Activated T-cell treated with anti-CD3 and anti-CD28 coated beads, Interleukin-2, amount 50 U/mL, for 72 hours (primary cell): ENCODE data around the gene CAMTA1. TPM values are rescaled to one million over a fixed set of nuclear protein-coding genes. Genes with fewer than 3 reads are reported as not detected.

Source experiments
- ATAC-seq, 2 donors: fragments of 150-1000 bp; cut with Tn5 transposase; replicated peaks in 1 of 2; 2 replicates each; pipeline ENCODE4 v1.10.0; 2021; ENCODE audit warnings: moderate library complexity in 2 of 2, mild to moderate bottlenecking in 1 of 2
- DNase-seq, 2 donors: peaks; one replicate each; pipeline ENCODE4 v3.0.0; 2021 to 2022; ENCODE audit warnings: mixed read lengths in 1 of 2
- H3K27ac Mint-ChIP-seq: one replicate; pipeline ENCODE4 v1.8.0; 2022; ENCODE audit warnings: mild to moderate bottlenecking, moderate library complexity, mixed read lengths
- H3K27me3 Mint-ChIP-seq: one replicate; pipeline ENCODE4 v1.8.0; 2022; ENCODE audit warnings: low read depth, mixed read lengths
- H3K36me3 Mint-ChIP-seq, 2 donors: one replicate each; pipeline ENCODE4 v1.8.0; 2022; ENCODE audit warnings: mixed read lengths in 2 of 2, mild to moderate bottlenecking in 1 of 2; ENCODE audit not compliant: insufficient read depth in 2 of 2
- H3K4me1 Mint-ChIP-seq: one replicate; pipeline ENCODE4 v1.8.0; 2022; ENCODE audit warnings: low read depth, mixed read lengths
- H3K4me3 Mint-ChIP-seq, 2 donors: one replicate each; pipeline ENCODE4 v1.8.0; 2022; ENCODE audit warnings: mild to moderate bottlenecking in 2 of 2, mixed read lengths in 2 of 2, moderate library complexity in 2 of 2
- H3K9me3 Mint-ChIP-seq, 2 donors: one replicate each; pipeline ENCODE4 v1.8.0; 2022; ENCODE audit warnings: mixed read lengths in 2 of 2
- total RNA-seq, 2 donors: library from RNA; stranded (reverse); gene quantifications; one replicate each; pipeline ENCODE4 v1.2.3, GENCODE V29; 2022

CAMTA1 gene
- total RNA-seq, 2 donors from 2014 or later = 47.8 to 63.3 TPM

GRCh38 chr1:7171574-7171973 lies 386.3 kb downstream of the CAMTA1 start:
- Mint-ChIP-seq H3K27ac (no peak overlapping the region), H3K9me3 (no peaks in the 10 kb centered on the region), H3K4me3 (no peak overlapping the region), H3K27me3 (peaks cover 24% of the 10 kb centered on the region), H3K36me3 (no peaks in the 10 kb centered on the region), H3K4me1 (no peaks in the 10 kb centered on the region)
- DNase-seq (no peak), ATAC-seq (no peak)

- H3K36me3 Mint-ChIP-seq = peaks cover 0 to 1% of the 10 kb centered on the region in 2 donors
- no peak for DNase-seq
Observed at GRCh38 chr1:7172804-7173203, 387.6 kb downstream of the CAMTA1 start.

GRCh38 chr1:7174561-7174960 lies 389.3 kb downstream of the CAMTA1 start:
- no peak for ATAC-seq
- Mint-ChIP-seq H3K36me3 (peaks cover 0 to 5% of the 10 kb centered on the region in 2 donors), H3K27me3 (peaks cover 35% of the 10 kb centered on the region), H3K4me1 (no peaks in the 10 kb centered on the region), H3K4me3 (no peak overlapping the region), H3K27ac (no peak overlapping the region), H3K9me3 (peaks cover 8 to 9% of the 10 kb centered on the region in 2 donors)
- no peak for DNase-seq

More at GRCh38 chr1:7172804-7173203, 387.6 kb downstream of the CAMTA1 start:
- no peaks in the 10 kb centered on the region for H3K4me1 Mint-ChIP-seq
- peaks cover 3% of the 10 kb centered on the region in 2 donors for H3K9me3 Mint-ChIP-seq
- no peak overlapping the region for H3K27ac Mint-ChIP-seq
- peaks cover 29% of the 10 kb centered on the region for H3K27me3 Mint-ChIP-seq
- no peak for ATAC-seq
- H3K4me3 Mint-ChIP-seq = no peak overlapping the region

GRCh38 chr1:7174980-7175906 lies 390.0 kb downstream of the CAMTA1 start:
- ATAC-seq (no peak), DNase-seq (no peak)
- Mint-ChIP-seq H3K36me3 (peaks cover 0 to 5% of the 10 kb centered on the region in 2 donors), H3K27ac (no peak overlapping the region), H3K9me3 (peaks cover 10 to 12% of the 10 kb centered on the region in 2 donors), H3K4me3 (no peak overlapping the region), H3K4me1 (no peaks in the 10 kb centered on the region), H3K27me3 (peaks cover 29% of the 10 kb centered on the region)

GRCh38 chr1:7177021-7177420 lies 391.8 kb downstream of the CAMTA1 start:
- Mint-ChIP-seq H3K27ac (no peak overlapping the region), H3K4me3 (no peak overlapping the region), H3K9me3 (peaks cover 10 to 12% of the 10 kb centered on the region in 2 donors), H3K4me1 (no peaks in the 10 kb centered on the region), H3K27me3 (peaks cover 13% of the 10 kb centered on the region), H3K36me3 (peaks cover 0 to 5% of the 10 kb centered on the region in 2 donors)
- DNase-seq (no peak), ATAC-seq (no peak)

- peaks cover 11% of the 10 kb centered on the region for H3K27me3 Mint-ChIP-seq
- H3K36me3 Mint-ChIP-seq = peaks cover 0 to 5% of the 10 kb centered on the region in 2 donors
- no peak overlapping the region for H3K27ac Mint-ChIP-seq
- H3K9me3 Mint-ChIP-seq = peaks cover 10 to 12% of the 10 kb centered on the region in 2 donors
- DNase-seq = no peak
- no peak for ATAC-seq
- no peaks in the 10 kb centered on the region for H3K4me1 Mint-ChIP-seq
- H3K4me3 Mint-ChIP-seq = no peak overlapping the region
Observed at GRCh38 chr1:7177438-7178146, 392.3 kb downstream of the CAMTA1 start.

GRCh38 chr1:7178336-7178735 lies 393.1 kb downstream of the CAMTA1 start:
- peaks cover 0 to 5% of the 10 kb centered on the region in 2 donors for H3K36me3 Mint-ChIP-seq
- no peak for ATAC-seq
- H3K27ac Mint-ChIP-seq = no peak overlapping the region
- no peak overlapping the region for H3K4me3 Mint-ChIP-seq
- peaks cover 13% of the 10 kb centered on the region for H3K27me3 Mint-ChIP-seq
- DNase-seq = no peak
- H3K4me1 Mint-ChIP-seq = no peaks in the 10 kb centered on the region
- H3K9me3 Mint-ChIP-seq = peaks cover 10 to 12% of the 10 kb centered on the region in 2 donors

GRCh38 chr1:7178741-7179140 lies 393.5 kb downstream of the CAMTA1 start:
- no peaks in the 10 kb centered on the region for H3K4me1 Mint-ChIP-seq
- peaks cover 10 to 12% of the 10 kb centered on the region in 2 donors for H3K9me3 Mint-ChIP-seq
- ATAC-seq = no peak
- DNase-seq = no peak
- H3K4me3 Mint-ChIP-seq = no peak overlapping the region
- no peak overlapping the region for H3K27ac Mint-ChIP-seq
- H3K36me3 Mint-ChIP-seq = peaks cover 0 to 5% of the 10 kb centered on the region in 2 donors
- H3K27me3 Mint-ChIP-seq = peaks cover 17% of the 10 kb centered on the region

- no peak for ATAC-seq
- no peak overlapping the region for H3K4me3 Mint-ChIP-seq
- H3K27me3 Mint-ChIP-seq = peaks cover 38% of the 10 kb centered on the region
Observed at GRCh38 chr1:7185721-7186120, 400.5 kb downstream of the CAMTA1 start.

GRCh38 chr1:7186382-7187111 lies 401.3 kb downstream of the CAMTA1 start:
- no peak for ATAC-seq
- Mint-ChIP-seq H3K27ac (no peak overlapping the region), H3K36me3 (no peaks in the 10 kb centered on the region)

More at GRCh38 chr1:7185721-7186120, 400.5 kb downstream of the CAMTA1 start:
- no peak for DNase-seq
- Mint-ChIP-seq H3K36me3 (no peaks in the 10 kb centered on the region), H3K27ac (no peak overlapping the region), H3K4me1 (no peaks in the 10 kb centered on the region), H3K9me3 (no peaks in the 10 kb centered on the region)

GRCh38 chr1:7187112-7187493 lies 401.8 kb downstream of the CAMTA1 start:
- DNase-seq (no peak), ATAC-seq (no peak)
- H3K4me1 Mint-ChIP-seq = no peaks in the 10 kb centered on the region
- peaks cover 38% of the 10 kb centered on the region for H3K27me3 Mint-ChIP-seq
- no peaks in the 10 kb centered on the region for H3K9me3 Mint-ChIP-seq
- H3K36me3 Mint-ChIP-seq = no peaks in the 10 kb centered on the region
- no peak overlapping the region for H3K4me3 Mint-ChIP-seq
- H3K27ac Mint-ChIP-seq = no peak overlapping the region

More at GRCh38 chr1:7186382-7187111, 401.3 kb downstream of the CAMTA1 start:
- peaks cover 38% of the 10 kb centered on the region for H3K27me3 Mint-ChIP-seq
- H3K4me1 Mint-ChIP-seq = no peaks in the 10 kb centered on the region
- no peak overlapping the region for H3K4me3 Mint-ChIP-seq
- DNase-seq = no peak
- no peaks in the 10 kb centered on the region for H3K9me3 Mint-ChIP-seq

GRCh38 chr1:7190261-7190660 lies 405.0 kb downstream of the CAMTA1 start:
- H3K4me3 Mint-ChIP-seq = no peak overlapping the region

GRCh38 chr1:7192453-7192852 lies 407.2 kb downstream of the CAMTA1 start:
- Mint-ChIP-seq H3K27me3 (peaks cover 14% of the 10 kb centered on the region), H3K4me3 (no peak overlapping the region), H3K36me3 (no peaks in the 10 kb centered on the region), H3K9me3 (no peaks in the 10 kb centered on the region), H3K27ac (no peak overlapping the region), H3K4me1 (no peaks in the 10 kb centered on the region)
- DNase-seq (no peak), ATAC-seq (no peak)

More at GRCh38 chr1:7190261-7190660, 405.0 kb downstream of the CAMTA1 start:
- ATAC-seq (no peak), DNase-seq (no peak)
- Mint-ChIP-seq H3K9me3 (no peaks in the 10 kb centered on the region), H3K27me3 (peaks cover 24% of the 10 kb centered on the region), H3K27ac (no peak overlapping the region), H3K36me3 (no peaks in the 10 kb centered on the region), H3K4me1 (no peaks in the 10 kb centered on the region)
